Stimulated activated CD8-positive, alpha-beta memory T cell treated with anti-CD3 and anti-CD28 coated beads, Interleukin-15, amount 100 ng/mL, for 48 hours (primary cell): ENCODE measurements around the gene CREG1.

Experiments used
- DNase-seq, 2 donors: peaks; one replicate each; pipeline ENCODE4 v3.0.0-alpha.2; 2020; ENCODE audit warnings: low read depth in 2 of 2

CREG1 gene

GRCh38 chr1:167532964-167533824 lies 20.4 kb downstream of the CREG1 start:
- no peak for DNase-seq

DNA sequence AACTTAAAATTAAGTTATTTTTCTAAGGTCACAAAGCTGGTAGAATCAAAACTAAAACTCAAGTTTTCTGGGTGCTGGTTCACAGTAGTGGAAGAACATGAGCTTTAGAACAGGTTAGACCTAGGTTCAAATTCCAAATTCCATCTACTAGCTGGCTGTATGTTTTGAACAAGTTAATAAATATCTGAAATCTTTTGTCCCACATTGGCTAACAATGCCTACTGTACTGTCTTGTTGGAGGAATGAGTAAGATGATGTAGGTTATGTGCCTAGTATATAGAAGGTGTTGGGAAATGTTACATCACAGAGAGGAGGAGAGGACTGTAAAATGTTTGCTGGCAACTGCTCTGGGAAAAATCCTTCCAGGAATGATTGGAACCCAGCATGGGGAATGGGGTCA lies 21.2 kb downstream of the CREG1 start:
- no peak for DNase-seq

DNA sequence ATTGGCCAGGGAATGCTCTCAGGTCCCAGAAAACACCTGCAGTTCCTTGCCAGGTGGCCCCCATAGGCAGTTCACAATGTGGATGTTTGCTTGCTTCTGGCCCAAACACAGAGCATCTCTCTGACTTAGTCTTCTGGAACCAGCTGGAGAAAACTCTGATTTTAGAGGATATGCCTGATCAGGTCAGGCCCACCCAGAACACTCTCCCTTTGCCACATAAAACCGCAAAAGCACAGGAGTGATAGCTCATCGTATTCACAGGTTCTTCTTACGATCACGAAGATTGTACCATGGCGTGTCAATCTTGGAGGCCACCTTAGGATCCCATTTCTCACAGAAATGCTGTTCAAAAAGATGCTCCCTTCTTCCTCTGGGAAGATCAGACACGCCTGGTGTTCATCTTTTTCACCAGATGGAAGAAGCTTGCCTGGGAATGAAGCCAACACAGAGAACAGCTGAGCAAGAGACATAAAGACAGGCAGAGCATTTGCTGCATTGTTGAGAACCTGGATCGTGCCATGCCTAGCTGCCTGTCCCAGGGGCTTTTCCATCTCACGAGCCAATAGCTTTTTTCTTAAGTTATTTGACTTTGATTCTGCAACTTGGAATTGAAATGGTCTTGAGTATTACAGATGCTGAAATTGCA lies 23.6 kb downstream of the CREG1 start:
- no peak for DNase-seq

- no peak for DNase-seq
Measured at GRCh38 chr1:167528057-167528728, 25.4 kb downstream of the CREG1 start.

GRCh38 chr1:167526667-167527383 lies 26.7 kb downstream of the CREG1 start:
- DNase-seq: no peak

GRCh38 chr1:167524651-167525050 lies 28.9 kb downstream of the CREG1 start:
- no peak for DNase-seq

DNA sequence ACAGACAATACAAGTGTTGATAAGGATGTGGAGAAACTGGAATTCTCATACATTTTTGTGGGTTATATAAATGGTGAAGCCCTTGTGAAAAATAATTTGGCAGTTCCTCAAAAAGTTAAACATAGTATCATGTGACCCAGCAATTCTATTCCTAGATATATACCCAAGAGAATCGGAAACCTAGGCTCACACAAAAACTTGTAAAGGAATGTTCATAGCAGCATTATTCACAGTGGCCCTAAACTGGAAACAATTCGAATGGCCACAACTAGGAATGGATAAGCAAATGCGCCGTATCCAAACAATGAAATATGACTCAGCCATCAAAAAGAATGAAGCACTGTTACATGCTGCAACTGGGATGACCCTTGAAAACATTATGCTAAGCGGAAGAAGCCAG lies 31.3 kb downstream of the CREG1 start:
- no peak for DNase-seq

GRCh38 chr1:167520711-167521206 lies 32.8 kb downstream of the CREG1 start:
- no peak for DNase-seq

GRCh38 chr1:167518331-167518700 lies 35.2 kb downstream of the CREG1 start, which contains the start of gene CD247:
Gene CD247, minus strand, starts transcription at chr1:167518529. Its CDS starts 64 bp downstream, at chr1:167518465.
- peak in 1 of 2 donors; percentile 49 for DNase-seq

DNA sequence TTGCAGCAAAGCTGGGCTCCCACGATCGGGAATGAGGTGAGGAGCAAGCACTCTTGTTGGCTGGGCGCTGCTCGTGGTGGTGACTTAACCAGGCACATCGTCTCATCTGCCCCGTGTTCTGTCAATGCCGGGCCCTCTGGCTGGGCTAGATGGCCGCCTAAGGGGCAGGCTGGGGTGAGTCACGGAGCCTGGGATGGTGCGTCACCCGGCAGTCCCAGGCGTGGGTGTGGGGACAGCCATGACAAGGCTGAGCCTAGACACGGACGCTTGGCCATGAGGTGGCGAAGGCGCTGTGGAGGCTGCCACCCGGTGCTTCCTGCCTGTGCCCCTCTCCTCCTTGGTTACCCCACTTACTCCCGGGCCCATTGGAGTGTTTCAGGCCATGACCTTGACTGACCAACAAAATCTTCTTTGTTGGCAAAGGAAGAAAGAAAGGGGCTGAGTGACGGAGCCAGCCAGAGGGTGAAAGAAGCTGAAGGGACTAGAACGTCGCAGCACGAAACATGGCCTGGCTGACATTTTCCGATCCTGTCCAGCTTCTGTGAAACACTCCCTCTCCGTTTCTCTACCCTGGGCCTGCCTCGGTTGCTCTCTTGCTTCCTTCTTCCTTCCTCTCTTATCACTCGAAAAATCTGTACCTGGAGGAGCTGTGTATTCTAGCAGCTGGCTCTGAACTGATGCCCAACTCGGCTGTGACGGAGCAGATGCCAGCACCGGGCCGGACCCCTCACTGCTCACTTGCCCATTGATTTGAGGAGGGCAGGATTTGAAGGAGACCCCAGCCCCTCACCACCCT lies 35.8 kb downstream of the CREG1 start:
- peak; percentile 92 for DNase-seq

DNA sequence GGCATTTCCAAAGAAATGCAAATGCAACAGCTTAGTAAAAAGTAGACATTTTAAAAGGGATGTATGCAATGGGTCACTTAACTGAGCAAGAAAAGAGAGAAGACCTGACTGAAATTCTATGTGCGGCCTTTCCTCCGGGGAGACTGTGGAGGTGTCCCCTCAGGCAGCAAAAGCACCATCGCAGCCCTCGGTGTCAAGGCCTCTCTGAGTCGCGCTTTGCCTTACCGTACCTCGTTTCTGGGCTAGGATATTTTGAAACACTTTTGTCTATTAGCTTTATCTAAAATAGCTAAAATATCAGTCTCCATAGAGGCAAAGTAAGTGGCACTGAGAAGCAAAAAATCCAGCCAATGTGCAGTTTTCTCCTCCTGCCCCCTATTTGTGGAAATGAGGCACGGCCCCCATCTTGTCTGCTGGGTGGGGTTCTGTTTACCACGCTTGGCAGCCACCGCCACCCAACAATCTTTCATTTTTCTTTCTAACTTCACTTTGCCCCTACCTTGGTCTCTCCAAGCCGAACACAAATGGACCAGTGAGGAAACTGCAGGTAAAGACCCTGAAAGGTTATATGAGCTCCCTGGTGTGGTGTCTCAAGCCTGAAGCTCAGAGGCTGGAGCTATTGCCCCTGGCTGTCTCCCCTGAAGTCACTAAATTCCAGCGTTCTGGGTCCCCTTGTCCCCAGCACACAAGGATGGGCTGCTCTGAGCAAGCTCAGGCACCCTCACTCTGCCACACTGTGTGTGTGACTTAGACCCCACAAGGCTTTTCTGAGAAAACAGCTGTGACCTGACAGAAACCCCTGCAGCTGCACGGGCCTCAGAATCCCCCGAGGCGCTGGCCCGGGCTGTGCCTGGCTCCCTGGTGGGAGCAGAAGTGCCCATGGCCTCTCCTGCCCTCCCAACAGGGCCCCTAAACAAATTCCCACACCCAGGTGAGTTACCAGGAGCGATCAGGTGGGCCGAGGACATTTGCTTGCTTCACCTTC lies 36.9 kb downstream of the CREG1 start:
- DNase-seq: no peak

GRCh38 chr1:167515893-167516321 lies 37.7 kb downstream of the CREG1 start:
- no peak for DNase-seq

- DNase-seq: no peak
Measured at GRCh38 chr1:167515461-167515860, 38.1 kb downstream of the CREG1 start.

DNA sequence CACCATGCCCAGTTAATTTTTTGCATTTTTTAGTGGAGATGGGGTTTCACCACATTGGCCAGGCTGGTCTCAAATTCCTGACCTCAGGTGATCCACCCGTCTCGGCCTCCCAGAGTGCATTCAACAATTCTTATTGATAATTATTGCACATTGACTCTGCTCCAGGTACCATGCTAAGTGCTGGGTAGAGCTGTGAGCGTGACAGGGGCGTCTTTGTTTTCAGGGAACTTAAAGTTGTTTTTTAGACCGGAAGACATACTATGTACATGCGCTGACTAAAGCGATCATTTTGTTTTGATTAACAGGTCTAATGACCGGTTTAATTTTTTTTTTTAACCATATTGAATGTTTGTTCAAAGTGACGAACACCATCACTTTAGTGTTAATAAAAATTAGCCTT lies 39.3 kb downstream of the CREG1 start:
- DNase-seq: no peak

GRCh38 chr1:167512046-167512654 lies 41.4 kb downstream of the CREG1 start:
- DNase-seq: no peak

DNA sequence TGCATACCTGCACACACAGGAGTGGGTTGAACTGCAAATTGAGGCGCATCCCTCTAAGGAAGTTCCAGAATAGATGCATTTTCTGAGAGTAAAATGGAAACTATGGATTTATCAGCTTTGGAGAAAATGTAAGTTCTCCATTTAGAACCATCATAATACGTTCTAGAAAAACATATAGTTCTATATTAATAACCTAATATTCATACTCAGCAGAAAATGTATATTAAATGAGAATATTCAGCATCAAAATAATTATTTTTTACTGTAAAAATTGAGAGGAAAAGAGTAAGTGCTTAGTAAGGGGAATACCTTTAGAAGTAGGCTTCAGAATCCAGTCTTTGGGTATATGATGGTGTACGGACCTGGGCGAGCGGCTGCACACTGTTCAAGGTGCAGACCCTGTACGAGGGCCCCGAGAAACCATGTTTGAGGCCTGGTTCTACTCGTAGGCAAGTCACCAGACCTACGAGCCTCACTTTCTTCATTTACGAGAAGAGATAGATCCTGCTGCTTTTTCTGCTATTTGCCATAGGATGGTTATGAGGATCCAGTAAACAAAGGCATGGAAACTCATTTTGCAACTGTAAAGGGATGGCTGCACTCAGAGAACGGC lies 42.1 kb downstream of the CREG1 start:
- no peak for DNase-seq

DNA sequence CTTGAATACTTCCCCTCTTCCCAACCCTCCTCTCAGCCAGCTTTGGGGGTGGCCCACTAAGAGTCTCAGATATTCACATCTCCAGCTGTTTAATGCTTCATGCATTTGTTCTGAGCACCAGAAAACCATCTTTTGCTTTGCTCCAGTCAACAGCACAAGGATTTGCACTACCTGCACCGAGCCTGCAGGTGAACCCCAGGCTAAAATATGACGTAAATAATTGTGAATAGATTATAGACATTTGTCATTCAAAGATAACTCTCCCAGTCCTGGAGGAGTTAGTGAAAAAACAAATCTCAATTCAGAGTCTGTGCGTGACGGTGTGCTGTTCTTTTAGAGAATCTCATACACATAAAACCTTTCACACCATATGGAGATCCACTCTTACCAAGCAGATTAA lies 42.7 kb downstream of the CREG1 start:
- no peak for DNase-seq

DNA sequence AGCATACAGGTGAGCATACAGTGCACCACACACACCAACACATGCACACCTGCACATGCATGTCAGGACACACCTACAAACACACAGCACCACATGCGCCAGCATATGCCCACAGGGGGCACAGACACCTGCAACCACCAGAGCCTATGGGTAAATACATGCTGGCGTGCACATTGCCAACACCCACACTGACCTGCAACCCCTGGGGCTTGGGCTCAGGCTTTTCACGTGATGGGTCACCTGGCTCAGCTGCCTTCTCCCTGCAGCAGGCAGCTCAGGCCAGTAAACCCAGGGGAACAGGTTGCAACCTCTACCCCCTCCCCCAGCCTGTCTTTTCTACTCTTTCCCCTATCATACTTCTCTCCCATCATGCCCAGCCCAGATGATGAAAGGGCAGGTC lies 43.3 kb downstream of the CREG1 start:
- DNase-seq: no peak

DNA sequence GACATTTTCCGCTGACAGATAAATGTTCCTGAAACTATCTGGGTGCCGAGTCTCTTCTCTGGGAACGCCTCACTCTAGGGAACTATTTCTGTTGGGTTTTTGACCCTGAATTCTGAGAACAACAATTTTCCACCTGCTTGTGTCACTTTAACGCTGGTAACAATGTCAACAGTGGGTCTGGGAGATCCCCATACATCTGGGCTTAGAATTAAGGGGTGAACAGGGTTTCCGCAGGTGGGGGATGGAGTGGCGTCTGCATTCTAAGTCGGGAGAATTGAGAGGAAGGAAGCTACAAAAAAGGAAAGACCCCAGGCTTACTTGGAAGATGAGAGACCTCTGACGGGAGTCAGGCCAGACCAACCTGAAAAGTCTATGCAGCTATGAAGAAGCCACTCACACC lies 44.0 kb downstream of the CREG1 start:
- DNase-seq: no peak
